SK-N-SH treated with all-trans-retinoic acid at 6 μM for 48 hours (cell line): ENCODE data around the gene PRR18.
A peak's percentile ranks its signal among the peaks of the same experiment; 100 is the strongest.

Experiments
- ATAC-seq: fragments of 200-7000 bp; cut with Tn5 transposase; 3 replicates; pipeline ENCODE4 v1.9.1; 2020; ENCODE audit warnings: mild to moderate bottlenecking, moderate library complexity
- ARNTL ChIP-seq: fragments of 450-650 bp; formaldehyde crosslinking; IDR thresholded peaks from 2 replicates; pipeline ENCODE4 v1.5.0; 2020; ENCODE audit warnings: low read depth, mild to moderate bottlenecking, moderate library complexity, borderline replicate concordance
- CREB5 ChIP-seq: fragments of 250-450 bp; sonication (Bioruptor Pico); IDR thresholded peaks from 2 replicates; pipeline ENCODE4 v1.5.1; 2020; ENCODE audit warnings: low read depth, mild to moderate bottlenecking, moderate library complexity
- CSDC2 ChIP-seq: fragments of 250-450 bp; sonication (Bioruptor Pico); IDR thresholded peaks from 2 replicates; pipeline ENCODE4 v1.5.0; 2020; ENCODE audit warnings: mild to moderate bottlenecking, moderate library complexity
- CSRNP3 ChIP-seq: fragments of 250-450 bp; sonication (Bioruptor Pico); IDR thresholded peaks from 2 replicates; pipeline ENCODE4 v1.5.1; 2021; ENCODE audit warnings: mild to moderate bottlenecking, moderate library complexity
- ESRRG ChIP-seq: fragments of 250-450 bp; sonication (Bioruptor Pico); IDR thresholded peaks from 2 replicates; pipeline ENCODE4 v1.6.1; 2021; ENCODE audit warnings: mild to moderate bottlenecking
- GLIS3 ChIP-seq: fragments of 250-450 bp; sonication (Bioruptor Pico); IDR thresholded peaks from 2 replicates; pipeline ENCODE4 v1.5.0; 2020; ENCODE audit warnings: mild to moderate bottlenecking, moderate library complexity
- ISL1 ChIP-seq: fragments of 250-450 bp; sonication (Bioruptor Pico); IDR thresholded peaks from 2 replicates; pipeline ENCODE4 v2.1.2; 2022; ENCODE audit warnings: mild to moderate bottlenecking, moderate library complexity
- OSR1 ChIP-seq: fragments of 250-450 bp; sonication (Bioruptor Pico); IDR thresholded peaks from 2 replicates; pipeline ENCODE4 v1.8.0; 2022; ENCODE audit warnings: moderate library complexity, mild to moderate bottlenecking, inconsistent platforms
- PATZ1 ChIP-seq: fragments of 250-450 bp; sonication (Bioruptor Pico); IDR thresholded peaks from 2 replicates; pipeline ENCODE4 v1.8.0; 2020; ENCODE audit warnings: mild to moderate bottlenecking, moderate library complexity, borderline replicate concordance
- POU6F1 ChIP-seq: fragments of 250-450 bp; sonication (Bioruptor Pico); IDR thresholded peaks from 2 replicates; pipeline ENCODE4 v1.8.0; 2021; ENCODE audit warnings: low read depth, mild to moderate bottlenecking, moderate library complexity, borderline replicate concordance
- PPARA ChIP-seq: fragments of 250-450 bp; sonication (Bioruptor Pico); IDR thresholded peaks from 2 replicates; pipeline ENCODE4 v1.5.0; 2020; ENCODE audit warnings: mild to moderate bottlenecking, borderline replicate concordance
- RARB ChIP-seq: fragments of 250-450 bp; sonication (Bioruptor Pico); IDR thresholded peaks from 2 replicates; pipeline ENCODE4 v1.8.0; 2021; ENCODE audit warnings: mild to moderate bottlenecking, moderate library complexity
- SNAI2 ChIP-seq: fragments of 250-450 bp; sonication (Bioruptor Pico); IDR thresholded peaks from 2 replicates; pipeline ENCODE4 v1.5.0; 2020; ENCODE audit warnings: mild to moderate bottlenecking, moderate library complexity
- TCF4 ChIP-seq: fragments of 250-450 bp; sonication (Bioruptor Pico); IDR thresholded peaks from 2 replicates; pipeline ENCODE4 v1.8.0; 2021; ENCODE audit warnings: mild to moderate bottlenecking, moderate library complexity, borderline replicate concordance
- TOX ChIP-seq: fragments of 250-450 bp; sonication (Bioruptor Pico); IDR thresholded peaks from 2 replicates; pipeline ENCODE4 v1.8.0; 2021; ENCODE audit warnings: mild to moderate bottlenecking, moderate library complexity, borderline replicate concordance
- TSHZ2 ChIP-seq: fragments of 250-450 bp; sonication (Bioruptor Pico); IDR thresholded peaks from 2 replicates; pipeline ENCODE4 v1.5.0; 2020; ENCODE audit warnings: mild to moderate bottlenecking, moderate library complexity
- ZC3H10 ChIP-seq: fragments of 250-450 bp; sonication (Bioruptor Pico); IDR thresholded peaks from 2 replicates; pipeline ENCODE4 v1.5.1; 2021; ENCODE audit warnings: mild to moderate bottlenecking, moderate library complexity
- ZFP3 ChIP-seq: fragments of 250-450 bp; sonication (Bioruptor Pico); IDR thresholded peaks from 2 replicates; pipeline ENCODE4 v1.5.0; 2020; ENCODE audit warnings: mild to moderate bottlenecking, moderate library complexity
- ZFP30 ChIP-seq: fragments of 450-650 bp; formaldehyde crosslinking; IDR thresholded peaks from 2 replicates; pipeline ENCODE4 v1.5.0; 2022; ENCODE audit warnings: mild to moderate bottlenecking, moderate library complexity
- ZNF565 ChIP-seq: fragments of 450-650 bp; formaldehyde crosslinking; conservative IDR thresholded peaks from 2 replicates; pipeline ENCODE4 v1.5.0; 2020; ENCODE audit warnings: low read depth, mild to moderate bottlenecking, moderate library complexity
- ZNF70 ChIP-seq: fragments of 450-650 bp; formaldehyde crosslinking; IDR thresholded peaks from 2 replicates; pipeline ENCODE4 v1.5.0; 2020; ENCODE audit warnings: mild to moderate bottlenecking, moderate library complexity
- ZNF8 ChIP-seq: fragments of 450-650 bp; formaldehyde crosslinking; IDR thresholded peaks from 2 replicates; pipeline ENCODE4 v1.5.0; 2020; ENCODE audit warnings: mild to moderate bottlenecking, moderate library complexity

Gene PRR18

GRCh38 chr6:166331503-166332415 lies 23.6 kb upstream of the PRR18 start:
- TF ChIP-seq RARB (no peak), ZNF565 (no peak), PPARA (CRISPR knock-in tag) (no peak), CSDC2 (CRISPR knock-in tag) (no peak), ZNF8 (CRISPR knock-in tag) (no peak), ZFP30 (CRISPR knock-in tag) (no peak), GLIS3 (CRISPR knock-in tag) (no peak), ARNTL (no peak), PATZ1 (CRISPR knock-in tag) (no peak)
- no peak for ATAC-seq

- ATAC-seq = peak; percentile 94
- no peak for TF ChIP-seq ISL1
- TF ChIP-seq OSR1 (CRISPR knock-in tag) = no peak
- no peak for TF ChIP-seq ARNTL
- no peak for TF ChIP-seq ZC3H10 (CRISPR knock-in tag)
- no peak for TF ChIP-seq TOX (CRISPR knock-in tag)
- TF ChIP-seq ZFP3 (CRISPR knock-in tag) = no peak
- TF ChIP-seq TSHZ2 = no peak
- TF ChIP-seq TCF4 = no peak; the same call in 1 of the 2 replicates
- no peak for TF ChIP-seq POU6F1 (CRISPR knock-in tag)
- no peak for TF ChIP-seq CSDC2 (CRISPR knock-in tag)
- TF ChIP-seq, all 23 proteins: peak for 0
Observed at GRCh38 chr6:166330612-166331011, 22.4 kb upstream of the PRR18 start.

- ATAC-seq = no peak
Observed at GRCh38 chr6:166325383-166326042, 17.3 kb upstream of the PRR18 start.

More at GRCh38 chr6:166325383-166326042, 17.3 kb upstream of the PRR18 start:
- TF ChIP-seq TCF4 (no peak), ESRRG (no peak), ZC3H10 (CRISPR knock-in tag) (no peak), CSRNP3 (no peak), RARB (no peak), SNAI2 (CRISPR knock-in tag) (no peak), ISL1 (no peak), ZNF70 (CRISPR knock-in tag) (no peak), TSHZ2 (no peak), ZNF8 (CRISPR knock-in tag) (no peak), CSDC2 (CRISPR knock-in tag) (no peak), TOX (CRISPR knock-in tag) (no peak), ZNF565 (no peak), ZFP3 (CRISPR knock-in tag) (no peak), OSR1 (CRISPR knock-in tag) (no peak), ZFP30 (CRISPR knock-in tag) (no peak), CREB5 (CRISPR knock-in tag) (no peak)
